Muscle of leg (tissue), 11 donors: Measurements from ENCODE around the gene ABCA13. TPM values are rescaled to one million over a fixed set of nuclear protein-coding genes. Genes with fewer than 3 reads are reported as not detected.

ENCODE experiments used
- DNase-seq: peaks from one replicate; pipeline ENCODE4 v3.0.0; 2013
- H3K27ac ChIP-seq: one replicate; pipeline ENCODE4 v1.5.1; 2013; ENCODE audit warnings: mild to moderate bottlenecking, low read length, control low read depth
- H3K27me3 ChIP-seq: one replicate; pipeline ENCODE4 v1.6.1; 2013; ENCODE audit warnings: low read length; ENCODE audit not compliant: control insufficient read depth, insufficient read depth
- H3K36me3 ChIP-seq: one replicate; pipeline ENCODE4 v1.6.1; 2013; ENCODE audit warnings: low read length; ENCODE audit not compliant: control insufficient read depth, insufficient read depth
- H3K4me1 ChIP-seq: one replicate; pipeline ENCODE4 v1.6.1; 2013; ENCODE audit warnings: low read length; ENCODE audit not compliant: control insufficient read depth, insufficient read depth
- H3K4me3 ChIP-seq: one replicate; pipeline ENCODE4 v1.5.1; 2013; ENCODE audit warnings: low read length, control low read depth
- H3K9me3 ChIP-seq: replicated peaks from 2 replicates; pipeline ENCODE4 v1.6.1; 2013; ENCODE audit warnings: low read depth, low read length; ENCODE audit not compliant: control insufficient read depth
- WGBS: methylation state at CpG from one replicate; pipeline ENCODE4 v1.1.5; 2013; ENCODE audit warnings: missing lambda C conversion rate; ENCODE audit not compliant: insufficient coverage; 5-methylcytosine and 5-hydroxymethylcytosine counted together
- polyA plus RNA-seq, 8 donors: library from polyadenylated mRNA; unstranded; fragments of 120-200 nt; gene quantifications; one replicate each; pipeline versions ENCODE4 v1.2.1 to v1.2.3, GENCODE V29; 2013; ENCODE audit warnings: inconsistent platforms in 1 of 8, low replicate concordance in 1 of 8; ENCODE audit not compliant: insufficient read length in 8 of 8, insufficient read depth in 1 of 8
- total RNA-seq: library from RNA; stranded (reverse); fragments of 120-200 nt; gene quantifications from one replicate; pipeline ENCODE4 v1.2.4, GENCODE V29; 2013

Gene ABCA13
- total and polyA plus RNA-seq, 9 donors, result 0.04 to 0.13 (median 0.08) TPM

- H3K4me1 ChIP-seq, result no peaks in the 10 kb centered on the region
- H3K4me3 ChIP-seq, result no peak overlapping the region
- no peak overlapping the region for H3K27ac ChIP-seq
- WGBS, result no CpG with 5 or more reads among the region's 4 CpGs
- H3K27me3 ChIP-seq, result no peaks in the 10 kb centered on the region
- no peaks in the 10 kb centered on the region for H3K36me3 ChIP-seq
- DNase-seq, result no peak
- no peaks in the 10 kb centered on the region for H3K9me3 ChIP-seq
Observed at GRCh38 chr7:48259463-48260280, 88.4 kb downstream of the ABCA13 start.

- Histone ChIP-seq H3K27ac (no peak overlapping the region), H3K36me3 (no peaks in the 10 kb centered on the region), H3K27me3 (no peaks in the 10 kb centered on the region), H3K9me3 (no peaks in the 10 kb centered on the region), H3K4me1 (no peaks in the 10 kb centered on the region), H3K4me3 (no peak overlapping the region)
- no CpG with 5 or more reads among the region's 2 CpGs for WGBS
- DNase-seq, result no peak
Observed at GRCh38 chr7:48261696-48262095, 90.4 kb downstream of the ABCA13 start.

- H3K36me3 ChIP-seq, result no peaks in the 10 kb centered on the region
Observed at GRCh38 chr7:48262606-48263310, 91.5 kb downstream of the ABCA13 start.

GRCh38 chr7:48263311-48263650 is 92.0 kb downstream of the ABCA13 start:
- DNase-seq, result no peak
- Histone ChIP-seq H3K9me3 (no peaks in the 10 kb centered on the region), H3K27ac (no peak overlapping the region), H3K4me3 (no peak overlapping the region), H3K27me3 (no peaks in the 10 kb centered on the region), H3K4me1 (no peaks in the 10 kb centered on the region), H3K36me3 (no peaks in the 10 kb centered on the region)
- WGBS, result no CpG with 5 or more reads among the region's 2 CpGs

More at GRCh38 chr7:48262606-48263310, 91.5 kb downstream of the ABCA13 start:
- H3K4me3 ChIP-seq, result no peak overlapping the region
- DNase-seq, result no peak
- H3K9me3 ChIP-seq, result no peaks in the 10 kb centered on the region
- H3K27ac ChIP-seq, result no peak overlapping the region
- H3K27me3 ChIP-seq, result no peaks in the 10 kb centered on the region
- no peaks in the 10 kb centered on the region for H3K4me1 ChIP-seq
- WGBS, result no CpG with 5 or more reads among the region's 1 CpG

- WGBS, result no CpG with 5 or more reads among the region's 1 CpG
- H3K27ac ChIP-seq, result no peak overlapping the region
- H3K4me1 ChIP-seq, result no peaks in the 10 kb centered on the region
- no peak overlapping the region for H3K4me3 ChIP-seq
- H3K9me3 ChIP-seq, result no peaks in the 10 kb centered on the region
- no peak for DNase-seq
- no peaks in the 10 kb centered on the region for H3K36me3 ChIP-seq
- H3K27me3 ChIP-seq, result no peaks in the 10 kb centered on the region
Observed at GRCh38 chr7:48269066-48269465, 97.8 kb downstream of the ABCA13 start.

GRCh38 chr7:48274662-48275061 is 103.4 kb downstream of the ABCA13 start:
- H3K36me3 ChIP-seq, result no peaks in the 10 kb centered on the region
- no peak overlapping the region for H3K27ac ChIP-seq
- no peaks in the 10 kb centered on the region for H3K9me3 ChIP-seq
- no peak for DNase-seq
- no peak overlapping the region for H3K4me3 ChIP-seq
- H3K27me3 ChIP-seq, result no peaks in the 10 kb centered on the region
- WGBS, result 100% methylated on average over 2 of the region's 3 CpGs
- no peaks in the 10 kb centered on the region for H3K4me1 ChIP-seq

GRCh38 chr7:48279420-48279819 is 108.2 kb downstream of the ABCA13 start:
- Histone ChIP-seq H3K27ac (no peak overlapping the region), H3K27me3 (no peaks in the 10 kb centered on the region), H3K4me3 (no peak overlapping the region), H3K36me3 (no peaks in the 10 kb centered on the region), H3K4me1 (no peaks in the 10 kb centered on the region), H3K9me3 (no peaks in the 10 kb centered on the region)
- no peak for DNase-seq
- no CpG with 5 or more reads among the region's 1 CpG for WGBS

GRCh38 chr7:48280100-48280499 is 108.8 kb downstream of the ABCA13 start:
- Histone ChIP-seq H3K4me3 (no peak overlapping the region), H3K27ac (no peak overlapping the region), H3K36me3 (no peaks in the 10 kb centered on the region), H3K9me3 (no peaks in the 10 kb centered on the region), H3K4me1 (no peaks in the 10 kb centered on the region), H3K27me3 (no peaks in the 10 kb centered on the region)
- DNase-seq, result no peak
- 86% methylated on average over 2 of the region's 2 CpGs for WGBS

- WGBS, result 42% methylated on average over 2 of the region's 6 CpGs
- Histone ChIP-seq H3K27me3 (no peaks in the 10 kb centered on the region), H3K9me3 (no peaks in the 10 kb centered on the region), H3K36me3 (no peaks in the 10 kb centered on the region), H3K27ac (no peak overlapping the region), H3K4me1 (no peaks in the 10 kb centered on the region), H3K4me3 (no peak overlapping the region)
- DNase-seq, result no peak
Observed at GRCh38 chr7:48285373-48285772, 114.1 kb downstream of the ABCA13 start.

GRCh38 chr7:48286836-48287235 is 115.6 kb downstream of the ABCA13 start:
- WGBS, result 87% methylated on average over 5 of the region's 5 CpGs
- no peaks in the 10 kb centered on the region for H3K4me1 ChIP-seq
- no peaks in the 10 kb centered on the region for H3K27me3 ChIP-seq
- no peak overlapping the region for H3K4me3 ChIP-seq
- no peaks in the 10 kb centered on the region for H3K9me3 ChIP-seq
- DNase-seq, result no peak
- H3K36me3 ChIP-seq, result no peaks in the 10 kb centered on the region
- no peak overlapping the region for H3K27ac ChIP-seq
